ENCODE data around the gene ERVFRD-1. TPM values are rescaled to one million over a fixed set of nuclear protein-coding genes. Genes with fewer than 3 reads are reported as not detected.

Gene ERVFRD-1
- total and polyA plus RNA-seq, 11 donors: 0.07 to 0.18 (median 0.08) TPM; not detected in 8

DNA sequence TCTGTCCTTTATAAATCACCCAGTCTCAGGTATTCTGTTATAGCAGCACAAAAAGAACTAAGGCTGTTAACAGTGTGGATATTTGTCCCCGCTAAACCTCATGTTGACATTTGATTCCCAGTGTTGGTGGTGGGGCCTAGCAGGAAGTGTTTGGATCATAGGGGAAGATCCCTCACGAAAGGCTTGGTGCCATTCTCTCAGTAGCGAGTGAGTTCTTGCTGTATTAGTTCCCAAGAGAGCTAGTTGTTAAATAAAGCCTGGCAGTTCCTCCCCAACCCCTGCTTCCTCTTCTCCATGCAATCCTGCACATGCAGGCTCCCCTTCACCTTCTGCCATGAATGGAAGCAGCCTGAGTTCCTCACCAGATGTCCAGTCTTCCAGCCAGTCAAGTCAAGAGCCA is 29.8 kb upstream of the ERVFRD-1 start:
- H3K9me3 ChIP-seq: no peaks in the 10 kb centered on the region
- H3K27me3 ChIP-seq: no peaks in the 10 kb centered on the region
- H3K36me3 ChIP-seq: peaks cover 0 to under 1% (median 0%) of the 10 kb centered on the region in 9 donors
- 77 to 86% (median 82%) methylated on average over 3 of the region's 3 CpGs for WGBS, 4 donors
- no peak for DNase-seq
- intact Hi-C loops (cut with DNase I): loop anchor here in 5 of 10 donors (5.0 to 10.0 kb wide), 2 partner anchors 434 to 436 kb away; no protein-coding TSS in a partner anchor
- ATAC-seq: no peak
- no peak for TF ChIP-seq CTCF (IDR thresholded peaks at IDR 0.05)
- TF ChIP-seq POLR2A (IDR thresholded peaks at IDR 0.05): no peak
- H3K27ac ChIP-seq: no peak overlapping the region
- no peak overlapping the region for H3K4me3 ChIP-seq
- H3K4me1 ChIP-seq: peaks cover 0 to 18% (median 0%) of the 10 kb centered on the region in 12 donors

DNA sequence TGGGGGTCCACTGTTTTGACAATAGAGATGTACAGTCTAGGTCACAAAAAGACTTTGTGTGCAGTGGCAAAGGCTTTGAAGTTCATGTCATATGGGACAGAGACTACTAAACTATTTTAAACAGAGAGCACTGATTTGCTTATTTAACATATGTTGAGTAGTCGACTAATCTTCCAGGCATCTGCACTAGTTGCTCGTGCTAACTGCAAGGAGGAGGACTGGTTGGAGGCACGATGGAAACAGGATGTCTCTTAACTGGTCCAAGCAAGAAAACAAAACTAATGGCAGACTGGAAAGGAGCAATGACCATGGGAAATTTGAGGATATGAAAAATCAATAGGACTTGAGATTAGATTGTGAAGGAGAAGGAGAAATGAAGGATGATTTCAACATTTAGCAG is 28.5 kb upstream of the ERVFRD-1 start:
- H3K4me3 ChIP-seq: no peak overlapping the region
- intact Hi-C loops (cut with DNase I): loop anchor here in 5 of 10 donors (5.0 to 10.0 kb wide), 2 partner anchors 435 to 437 kb away; no protein-coding TSS in a partner anchor
- H3K36me3 ChIP-seq: peaks cover 0 to 13% (median 8%) of the 10 kb centered on the region in 9 donors
- no peak for ATAC-seq
- TF ChIP-seq CTCF (IDR thresholded peaks at IDR 0.05) (no peak), POLR2A (IDR thresholded peaks at IDR 0.05) (no peak)
- no peak overlapping the region for H3K27ac ChIP-seq
- no peak for DNase-seq
- no peaks in the 10 kb centered on the region for H3K27me3 ChIP-seq
- H3K4me1 ChIP-seq: peaks cover 0 to 18% (median 0%) of the 10 kb centered on the region in 12 donors
- WGBS, 4 donors: 63 to 81% (median 77%) methylated on average over 3 of the region's 3 CpGs
- no peaks in the 10 kb centered on the region for H3K9me3 ChIP-seq

DNA sequence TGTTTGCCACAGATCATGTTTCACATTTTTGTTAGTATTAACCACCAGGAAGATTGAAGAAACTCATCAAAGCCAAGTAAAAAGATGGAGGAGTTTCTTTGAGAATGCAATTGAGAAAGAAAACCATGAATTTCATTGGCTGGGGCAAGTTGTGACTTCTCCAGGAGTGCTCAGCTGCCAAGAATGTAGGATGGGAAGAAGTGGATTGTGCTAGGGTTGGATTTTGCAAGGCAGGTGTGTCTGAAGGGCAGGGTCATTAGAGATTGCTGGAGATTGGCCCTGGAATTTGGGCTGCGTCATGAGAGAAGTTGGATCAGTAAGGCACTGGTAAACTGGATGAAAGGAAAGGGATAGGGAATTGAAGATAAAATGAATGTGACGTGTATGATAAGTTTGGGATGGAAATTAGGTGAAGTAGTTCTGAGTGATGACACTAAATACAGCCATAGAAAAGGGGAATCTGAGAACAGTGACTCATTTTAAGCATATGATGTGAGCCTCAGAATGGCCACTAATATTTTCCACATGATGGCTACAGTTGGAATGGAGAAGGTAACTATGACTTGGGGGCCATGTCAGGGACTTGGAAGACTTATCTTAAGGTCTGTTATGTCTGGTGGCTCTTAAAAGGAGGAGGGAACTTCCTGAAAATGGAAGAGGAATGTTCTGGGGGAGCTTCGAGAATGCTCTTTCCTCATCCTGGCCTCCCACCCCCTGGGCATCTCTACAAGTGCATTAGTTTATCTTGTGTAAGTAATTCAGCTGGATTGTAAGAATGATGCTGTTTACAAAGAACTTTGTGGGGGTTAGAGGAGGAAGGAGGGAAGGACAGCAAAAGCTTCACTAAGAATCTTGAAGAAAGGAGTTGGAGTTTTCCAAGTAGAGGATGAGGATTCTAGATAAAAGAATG is 27.8 kb upstream of the ERVFRD-1 start:
- WGBS, 4 donors: 84 to 94% (median 90%) methylated on average over 3 of the region's 3 CpGs
- Histone ChIP-seq H3K27me3 (no peaks in the 10 kb centered on the region), H3K4me3 (no peak overlapping the region), H3K9me3 (no peaks in the 10 kb centered on the region), H3K36me3 (peaks cover 0 to 20% (median 15%) of the 10 kb centered on the region in 9 donors), H3K4me1 (peaks cover 0 to 14% (median 0%) of the 10 kb centered on the region in 12 donors), H3K27ac (no peak overlapping the region)
- TF ChIP-seq POLR2A (IDR thresholded peaks at IDR 0.05): no peak
- TF ChIP-seq CTCF (IDR thresholded peaks at IDR 0.05): no peak
- DNase-seq (no peak), ATAC-seq (no peak)
- intact Hi-C loops (cut with DNase I): no loop called here

- H3K27ac ChIP-seq: no peak overlapping the region
- DNase-seq (no peak), ATAC-seq (no peak)
- TF ChIP-seq CTCF (IDR thresholded peaks at IDR 0.05) (no peak), POLR2A (IDR thresholded peaks at IDR 0.05) (no peak)
- no peak overlapping the region for H3K4me3 ChIP-seq
- no peaks in the 10 kb centered on the region for H3K9me3 ChIP-seq
- H3K27me3 ChIP-seq: no peaks in the 10 kb centered on the region
- intact Hi-C loops (cut with DNase I): no loop called here
- H3K36me3 ChIP-seq: peaks cover 0 to 21% (median 15%) of the 10 kb centered on the region in 9 donors
- peaks cover 0 to 2% (median 0%) of the 10 kb centered on the region in 12 donors for H3K4me1 ChIP-seq
Measured at GRCh38 chr6:11136809-11137208, 25.3 kb upstream of the ERVFRD-1 start.
